GM19238 (cell line): Measurements from ENCODE around the gene EPHA6.
"Not testable (repeated sequence)": the region's sequence is repeated elsewhere in the genome, so short reads cannot be mapped to it uniquely, and the experiment has no call there.

ENCODE experiments used
- DNase-seq: peaks from one replicate; pipeline ENCODE4 v3.0.0; 2011; ENCODE audit warnings: low spot score; ENCODE audit not compliant: insufficient read length

EPHA6 gene

GRCh38 chr3:97010881-97011657, 196.7 kb downstream of the EPHA6 start:
- no peak for DNase-seq

GRCh38 chr3:97021778-97022177, 207.4 kb downstream of the EPHA6 start:
- no peak for DNase-seq

GRCh38 chr3:97025612-97026011, 211.2 kb downstream of the EPHA6 start:
- DNase-seq: not testable (repeated sequence)

GRCh38 chr3:97029972-97030371, 215.6 kb downstream of the EPHA6 start:
- DNase-seq: no peak

- DNase-seq: no peak
Observed at GRCh38 chr3:97037294-97037943, 223.0 kb downstream of the EPHA6 start.

- DNase-seq: no peak
Observed at GRCh38 chr3:97043411-97043810, 229.0 kb downstream of the EPHA6 start.

GRCh38 chr3:97057365-97057764, 243.0 kb downstream of the EPHA6 start:
- no peak for DNase-seq

GRCh38 chr3:97059168-97059567, 244.8 kb downstream of the EPHA6 start:
- no peak for DNase-seq

- no peak for DNase-seq
Observed at GRCh38 chr3:97066531-97066930, 252.1 kb downstream of the EPHA6 start.

- no peak for DNase-seq
Observed at GRCh38 chr3:97070302-97070701, 255.9 kb downstream of the EPHA6 start.

- DNase-seq: no peak
Observed at GRCh38 chr3:97074546-97074945, 260.2 kb downstream of the EPHA6 start.

GRCh38 chr3:97076673-97077072, 262.3 kb downstream of the EPHA6 start:
- no peak for DNase-seq

- no peak for DNase-seq
Observed at GRCh38 chr3:97089621-97090020, 275.2 kb downstream of the EPHA6 start.

- no peak for DNase-seq
Observed at GRCh38 chr3:97102641-97103040, 288.2 kb downstream of the EPHA6 start.

- no peak for DNase-seq
Observed at GRCh38 chr3:97105989-97106651, 291.7 kb downstream of the EPHA6 start.

GRCh38 chr3:97106652-97106989, 292.2 kb downstream of the EPHA6 start:
- no peak for DNase-seq

- no peak for DNase-seq
Observed at GRCh38 chr3:97108136-97108535, 293.7 kb downstream of the EPHA6 start.

GRCh38 chr3:97111244-97111643, 296.9 kb downstream of the EPHA6 start:
- no peak for DNase-seq

- no peak for DNase-seq
Observed at GRCh38 chr3:97121386-97121785, 307.0 kb downstream of the EPHA6 start.

GRCh38 chr3:97125902-97126499, 311.6 kb downstream of the EPHA6 start:
- no peak for DNase-seq

- no peak for DNase-seq
Observed at GRCh38 chr3:97131476-97131875, 317.1 kb downstream of the EPHA6 start.

GRCh38 chr3:97138914-97139541, 324.6 kb downstream of the EPHA6 start:
- DNase-seq: no peak
